Measurements from ENCODE around the gene ZNF837.

DNA sequence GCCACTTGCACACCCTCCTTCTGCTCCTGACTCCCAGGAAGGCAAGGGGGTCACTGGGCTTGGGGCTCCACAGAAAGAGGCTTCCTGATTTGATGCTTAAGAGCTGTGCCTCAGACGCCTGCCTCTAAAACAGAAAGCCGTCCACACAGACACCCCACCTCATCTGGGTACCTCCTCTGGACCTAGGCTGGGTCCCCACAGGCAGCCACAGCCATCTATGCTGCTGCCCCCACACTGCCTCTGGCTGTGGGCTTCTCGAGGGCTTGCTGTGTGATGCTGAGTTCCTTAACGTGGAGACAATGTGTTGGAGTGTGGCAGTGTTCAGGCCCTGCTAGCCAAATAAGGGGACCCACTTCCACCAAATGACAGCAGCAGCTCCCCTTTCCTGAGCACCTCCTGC is 62.5 kb downstream of the ZNF837 start:
- TF ChIP-seq POLR2A (IDR thresholded peaks at IDR 0.05; ENCODE audit: low read length) = no peak
- no peak for TF ChIP-seq GATA1 (IDR thresholded peaks at IDR 0.05; ENCODE audit: low read depth, low read length)
